CD4-positive, alpha-beta T cell treated with Interleukin-21 for 1 hour (primary cell): ENCODE results near the gene SERPINE1.
"Not testable (repeated sequence)": the region's sequence is repeated elsewhere in the genome, so short reads cannot be mapped to it uniquely, and the experiment has no call there.

Experiments used
- DNase-seq: peaks from one replicate; pipeline ENCODE4 v3.0.0-alpha.2; 2020

Gene SERPINE1

GRCh38 chr7:101103701-101104100 is 23.2 kb upstream of the SERPINE1 start:
- DNase-seq, result not testable (repeated sequence)

DNA sequence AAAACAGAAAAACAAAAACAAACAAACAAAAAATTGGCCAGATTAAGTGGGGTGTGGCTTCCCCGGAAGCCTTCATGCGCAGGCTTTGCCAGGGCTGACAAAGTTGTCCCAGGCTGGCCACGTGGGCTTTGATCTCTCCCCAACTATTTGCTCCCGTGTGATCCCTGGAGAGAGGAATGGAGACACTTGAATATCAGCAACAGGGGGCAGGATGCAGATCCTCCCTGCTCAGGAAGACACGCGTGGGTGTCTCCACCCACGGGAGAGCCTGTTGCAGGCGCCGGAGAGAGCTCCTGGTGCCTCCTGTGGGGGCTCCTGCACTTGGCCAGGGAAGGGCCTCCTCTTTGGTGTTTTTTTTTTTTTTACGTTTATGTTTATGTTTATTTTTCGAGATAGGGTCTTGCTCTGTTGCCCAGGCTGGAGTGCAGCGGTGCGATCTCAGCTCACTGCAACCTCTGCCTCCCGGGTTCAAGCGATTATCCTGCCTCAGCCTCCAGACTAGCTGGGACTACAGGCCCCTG is 22.7 kb upstream of the SERPINE1 start:
- DNase-seq, result no peak

GRCh38 chr7:101104799-101105198 is 22.1 kb upstream of the SERPINE1 start:
- no peak for DNase-seq

- not testable (repeated sequence) for DNase-seq
These were observed 21.7 kb upstream of the SERPINE1 start for GRCh38 chr7:101105248-101105647.

DNA sequence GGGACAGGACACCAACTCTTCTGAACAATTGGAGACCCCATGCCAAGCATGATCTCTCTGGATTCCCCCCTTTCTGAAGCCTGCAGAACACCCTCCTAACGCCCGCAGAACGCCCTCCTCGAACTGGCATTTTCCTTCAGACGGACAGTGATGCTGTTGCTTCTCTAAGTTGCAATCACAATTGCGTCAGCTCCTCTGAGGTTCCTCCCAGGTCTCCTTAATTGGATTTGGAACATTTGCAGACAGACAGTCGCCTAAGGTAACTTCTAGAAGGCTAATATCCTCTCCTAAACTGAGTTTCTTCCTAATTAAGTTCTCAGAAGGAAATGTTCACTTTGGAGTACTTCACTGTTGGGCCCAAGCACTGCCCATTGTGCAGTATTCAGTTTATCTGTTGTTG is 20.5 kb upstream of the SERPINE1 start:
- DNase-seq, result no peak

GRCh38 chr7:101108330-101108857 is 18.5 kb upstream of the SERPINE1 start:
- DNase-seq, result no peak

DNA sequence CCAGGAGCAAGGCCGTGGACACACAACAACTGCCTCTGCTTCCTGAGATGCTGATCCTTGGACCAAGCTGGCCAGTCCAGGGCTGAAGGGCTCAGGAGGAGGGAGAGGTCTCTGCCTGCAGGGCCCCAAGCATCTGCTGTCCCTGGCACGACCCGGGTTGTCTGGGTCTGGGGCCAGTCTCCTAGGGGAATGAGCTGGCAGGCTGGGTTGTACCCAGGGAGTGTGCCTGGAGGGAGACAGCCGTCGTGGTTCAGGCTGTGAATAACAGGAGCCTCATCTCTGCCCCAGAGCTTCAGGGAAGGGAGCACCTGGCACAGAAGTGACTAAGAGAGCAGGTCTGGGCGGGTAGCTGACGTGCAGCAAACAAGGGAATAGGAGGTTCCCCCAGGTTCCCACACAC is 17.9 kb upstream of the SERPINE1 start:
- no peak for DNase-seq

DNA sequence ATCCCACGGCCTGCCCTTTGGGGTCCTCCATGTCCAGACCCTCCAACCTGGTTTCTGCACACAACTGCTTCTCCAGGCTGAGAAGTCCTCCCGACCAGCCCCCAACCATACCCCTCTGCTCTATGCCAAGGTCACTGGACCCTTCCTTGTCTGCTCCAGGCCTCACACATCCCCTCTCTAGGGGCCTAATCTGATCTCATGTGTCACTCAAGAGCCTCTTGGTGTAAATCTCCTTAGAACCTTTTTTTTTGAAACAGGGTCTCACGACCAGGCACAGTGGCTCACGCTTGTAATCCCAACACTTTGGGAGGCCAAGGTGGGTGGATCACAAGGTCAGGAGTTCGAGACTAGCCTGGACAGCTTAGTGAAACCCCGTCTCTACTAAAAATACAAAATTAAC is 17.5 kb upstream of the SERPINE1 start:
- DNase-seq, result no peak

- no peak for DNase-seq
These were observed 15.6 kb upstream of the SERPINE1 start for GRCh38 chr7:101111261-101111660.

- DNase-seq, result no peak
These were observed 14.7 kb upstream of the SERPINE1 start for GRCh38 chr7:101112233-101112632.

DNA sequence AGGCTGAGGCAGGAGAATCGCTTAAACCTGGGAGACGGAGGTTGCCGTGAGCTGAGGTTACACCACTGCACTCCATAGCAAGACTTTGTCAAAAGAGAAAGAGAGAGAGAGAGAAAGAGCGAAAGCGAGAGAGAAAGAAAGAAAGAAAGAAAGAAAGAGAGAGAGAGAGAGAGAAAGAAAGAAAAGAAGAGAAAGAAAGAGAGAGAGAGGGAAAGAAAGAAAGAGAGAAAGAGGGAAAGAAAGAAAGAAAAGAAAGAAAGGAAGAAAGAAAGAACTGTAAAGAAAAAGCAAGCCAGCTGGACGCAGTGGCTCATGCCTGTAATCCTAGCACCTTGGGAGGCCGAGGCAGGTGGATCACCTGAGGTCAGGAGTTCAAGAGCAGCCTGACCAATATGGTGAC is 13.8 kb upstream of the SERPINE1 start:
- not testable (repeated sequence) for DNase-seq

DNA sequence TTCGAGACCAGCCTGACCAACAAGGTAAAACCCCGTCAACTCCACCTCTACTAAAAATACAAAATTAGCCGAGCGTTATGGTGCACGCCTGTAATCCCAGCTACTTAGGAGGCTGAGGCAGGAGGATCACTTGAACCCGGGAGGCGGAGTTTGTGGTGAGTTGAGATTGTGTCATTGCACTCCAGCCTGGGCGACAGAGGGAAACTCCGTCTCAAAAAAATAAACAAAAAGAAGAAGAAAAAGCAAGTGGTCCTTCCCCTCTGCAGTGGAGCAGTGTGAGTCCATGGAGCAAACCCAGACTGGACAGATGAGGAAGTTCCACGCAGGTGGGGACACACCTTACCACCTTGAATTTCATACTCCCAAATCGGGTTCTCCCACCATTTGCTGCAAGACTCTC is 13.1 kb upstream of the SERPINE1 start:
- no peak for DNase-seq

DNA sequence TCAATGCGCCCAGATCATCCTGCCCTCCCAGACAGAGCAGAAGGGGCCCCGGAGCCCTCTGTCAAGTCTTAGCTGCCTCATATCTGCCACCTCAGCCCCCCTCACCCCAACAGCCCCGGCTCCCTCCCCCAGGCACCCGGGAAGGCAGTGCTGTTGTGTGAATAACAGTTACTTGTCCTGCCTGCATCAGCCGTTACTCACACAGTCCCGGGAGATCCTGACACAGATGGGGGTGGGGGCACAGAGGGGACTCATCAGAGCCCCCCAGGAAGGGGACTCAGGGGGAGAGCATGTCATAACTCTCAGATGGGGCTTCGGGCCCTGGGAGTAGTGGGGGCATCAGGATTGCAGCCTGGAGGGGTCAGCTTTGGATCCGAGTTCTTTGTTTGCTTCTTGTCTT is 12.4 kb upstream of the SERPINE1 start:
- DNase-seq, result no peak

DNA sequence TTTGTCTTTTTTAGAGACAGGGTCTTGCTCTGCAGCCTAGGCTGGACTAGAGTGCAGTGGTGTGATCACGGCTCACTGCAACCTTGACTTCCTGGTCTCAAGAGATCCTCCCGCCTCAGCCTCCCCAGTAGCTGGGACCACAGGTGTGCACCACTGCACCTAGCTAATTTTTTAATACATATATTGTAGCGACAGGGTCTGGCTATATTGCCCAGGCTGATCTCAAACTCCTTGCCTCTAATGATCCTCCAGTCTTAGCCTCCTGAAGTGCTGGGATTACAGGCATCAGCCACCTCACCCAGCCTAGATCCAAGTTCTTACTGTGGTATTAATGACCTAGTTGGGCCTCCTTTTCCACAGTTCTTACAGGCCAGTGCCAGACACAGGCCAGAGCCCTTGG is 11.7 kb upstream of the SERPINE1 start:
- DNase-seq, result no peak

DNA sequence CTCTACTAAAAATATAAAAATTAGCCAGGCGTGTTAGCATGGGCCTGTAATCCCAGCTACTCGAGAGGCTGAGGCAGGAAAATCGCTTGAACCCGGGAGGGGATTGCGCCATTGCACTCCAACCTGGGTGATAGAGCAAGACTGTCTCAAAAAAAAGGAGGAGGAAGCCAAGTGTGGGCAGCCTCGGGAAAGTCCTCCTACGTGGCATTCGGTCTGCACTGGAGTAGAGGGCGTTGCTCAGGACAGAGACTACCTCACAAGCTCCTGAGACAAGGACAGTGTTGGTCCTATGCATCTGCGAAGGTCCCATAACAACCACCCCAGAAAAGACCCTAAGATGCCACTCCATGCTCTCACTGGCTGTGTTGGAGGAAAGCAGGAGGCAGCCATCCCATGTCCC is 10.0 kb upstream of the SERPINE1 start:
- no peak for DNase-seq

- no peak for DNase-seq
These were observed 8.0 kb upstream of the SERPINE1 start for GRCh38 chr7:101118856-101119255.

DNA sequence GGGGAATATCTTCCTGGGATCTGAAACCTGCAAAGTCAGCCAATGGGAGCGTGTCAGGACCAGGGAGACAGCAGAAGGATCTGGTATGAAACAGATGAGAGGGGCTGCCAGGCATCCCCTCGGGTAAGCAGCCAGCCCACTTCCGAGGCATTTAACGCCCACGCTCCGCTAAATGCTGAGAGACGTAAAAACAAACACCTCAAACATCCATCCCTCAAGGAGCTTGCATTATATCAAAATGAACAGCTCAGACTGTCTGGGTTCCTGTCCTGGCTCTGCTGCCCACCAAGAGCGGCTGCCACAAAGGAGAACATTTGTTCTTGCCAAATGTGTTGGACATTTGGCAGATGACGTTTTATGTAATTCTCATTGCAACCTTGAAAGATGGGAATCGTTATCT is 7.0 kb upstream of the SERPINE1 start:
- DNase-seq, result no peak

DNA sequence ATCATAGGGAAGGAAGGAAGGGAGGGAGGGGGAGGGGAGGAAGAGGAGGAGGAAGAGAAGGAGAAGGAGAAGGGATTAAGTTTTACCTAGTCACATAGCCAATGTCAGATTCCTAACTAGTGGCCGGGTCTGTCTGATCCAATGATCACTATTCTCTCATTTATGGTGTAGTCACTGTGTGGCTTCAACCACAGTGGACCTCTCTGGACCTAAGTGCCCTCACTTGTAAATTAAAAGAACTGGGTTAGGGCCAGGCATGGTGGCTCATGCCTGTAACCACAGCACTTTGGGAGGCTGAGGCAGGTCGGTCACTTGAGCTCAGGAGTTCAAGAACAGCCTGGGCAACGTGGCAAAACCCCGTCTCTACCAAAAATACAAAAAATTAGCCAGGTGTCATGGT is 6.6 kb upstream of the SERPINE1 start:
- no peak for DNase-seq

- DNase-seq, result not testable (repeated sequence)
These were observed 5.3 kb upstream of the SERPINE1 start for GRCh38 chr7:101121631-101121990.

DNA sequence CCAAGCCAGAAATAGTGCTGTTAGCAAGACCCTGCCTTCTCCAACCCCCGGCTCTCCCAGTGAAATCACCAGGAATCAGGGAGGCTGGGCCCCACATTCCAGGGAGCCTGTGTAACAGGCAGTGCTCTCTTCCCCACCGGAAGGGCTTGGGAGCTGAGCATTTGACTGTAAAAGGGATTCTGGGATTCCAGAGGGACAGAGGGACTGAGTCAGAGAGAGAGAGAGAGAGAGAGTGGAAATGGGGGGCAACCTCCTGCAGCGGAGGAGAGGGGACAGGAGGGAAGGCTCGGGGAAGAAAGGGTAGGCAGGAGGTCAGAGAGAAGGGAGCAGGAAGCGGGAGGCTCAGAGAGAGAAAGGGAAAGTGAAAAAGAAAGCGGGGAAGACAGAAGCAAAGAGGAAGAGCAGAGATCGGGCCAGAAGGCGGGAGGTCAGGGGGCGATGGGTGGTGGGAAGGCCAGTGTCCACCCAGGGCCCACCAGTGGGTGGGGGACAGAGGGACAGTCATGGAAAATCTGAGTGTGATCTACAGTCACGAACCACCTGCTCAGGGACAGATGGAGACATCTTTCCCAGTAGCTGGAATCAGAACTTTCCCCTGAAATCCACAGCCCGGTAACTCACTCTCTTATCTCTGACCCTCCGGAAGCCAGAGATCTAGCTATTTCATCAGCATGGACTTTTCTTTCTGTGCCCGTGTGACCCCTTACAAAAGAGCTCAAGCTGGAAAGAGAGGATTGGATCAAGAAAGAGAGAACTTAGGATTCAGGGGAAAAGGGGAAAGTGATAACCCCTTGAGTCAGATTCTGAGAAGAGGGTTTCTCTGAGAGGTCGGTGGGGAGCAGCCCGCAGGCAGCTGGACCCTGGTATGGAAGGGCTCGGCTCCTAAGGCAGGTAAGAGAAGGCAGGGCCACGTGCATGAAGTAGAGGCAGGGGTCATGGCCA is 4.6 kb upstream of the SERPINE1 start:
- DNase-seq, result no peak

DNA sequence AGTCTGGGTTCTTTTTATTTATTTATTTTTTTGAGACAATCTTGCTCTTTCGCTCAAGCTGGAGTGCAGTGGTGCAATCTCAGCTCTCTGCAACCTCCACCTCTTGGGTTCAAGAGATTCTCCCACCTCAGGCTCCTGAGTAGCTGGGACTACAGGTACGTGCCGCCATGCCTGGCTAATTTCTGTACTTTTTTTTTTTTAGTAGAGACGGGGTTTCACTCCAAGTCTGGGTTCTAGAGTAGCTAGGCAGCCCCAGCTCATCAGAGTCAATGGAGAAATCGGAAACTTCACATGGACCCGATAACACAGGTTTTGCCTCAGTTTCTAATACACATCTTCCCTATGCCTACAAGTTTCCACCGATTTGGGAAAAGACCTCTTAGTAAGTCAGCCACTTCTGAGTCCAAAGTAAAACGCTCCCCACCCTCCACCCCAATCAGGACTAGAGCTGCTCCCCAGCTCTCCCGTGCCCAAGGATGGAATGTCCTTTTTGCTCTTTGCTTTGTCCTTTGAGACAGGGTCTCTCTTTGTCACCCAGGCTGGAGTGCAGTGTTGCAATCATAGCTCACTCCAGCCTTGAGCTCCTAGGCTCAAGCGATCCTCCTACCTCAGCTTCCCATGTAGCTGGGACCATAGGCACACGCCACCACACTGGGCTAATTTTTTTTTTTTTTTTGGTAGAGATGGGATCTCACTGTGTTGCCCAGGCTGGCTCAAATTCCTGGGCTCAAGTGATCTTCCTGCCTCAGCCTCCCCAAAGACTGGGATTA is 3.8 kb upstream of the SERPINE1 start:
- DNase-seq, result no peak

- no peak for DNase-seq
These were observed 3.2 kb upstream of the SERPINE1 start for GRCh38 chr7:101123703-101124068.

DNA sequence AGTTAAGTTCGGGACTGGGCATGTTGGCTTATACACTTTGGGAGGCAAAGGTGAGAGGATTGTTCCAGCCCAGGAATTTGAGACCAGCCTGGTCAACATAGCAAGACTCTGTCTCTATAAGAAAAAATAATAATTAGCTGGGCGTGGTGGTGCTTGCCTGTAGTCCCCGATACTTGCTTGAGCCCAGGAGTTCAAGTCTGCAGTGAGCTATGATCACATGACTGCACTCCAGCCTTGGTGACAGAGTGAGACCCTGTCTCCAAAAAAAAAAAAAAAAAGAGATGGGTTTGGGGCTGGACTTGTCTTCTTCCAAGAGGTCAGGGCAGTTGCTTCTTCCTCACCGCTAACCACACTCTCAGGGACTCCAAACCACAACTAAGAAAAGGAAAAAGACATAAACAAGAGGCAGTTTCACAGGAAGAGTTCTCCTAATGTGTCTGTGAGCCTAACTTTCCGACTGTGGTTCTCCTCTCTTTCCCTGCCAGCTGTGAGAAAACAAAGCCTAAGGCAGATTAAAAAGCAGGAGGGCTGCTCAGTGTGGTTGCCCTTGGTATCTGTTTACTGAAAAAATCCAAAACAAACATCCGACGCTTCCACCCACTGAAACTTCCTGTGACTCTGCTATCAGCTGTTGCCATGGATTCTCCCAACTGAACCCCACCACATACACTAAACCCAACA is 2.4 kb upstream of the SERPINE1 start:
- DNase-seq, result no peak
